ENCODE data around the gene TEX30.

Gene TEX30

GRCh38 chr13:102773441-102774213 lies at the start of gene TEX30:
Gene TEX30 (minus strand): TSS chr13:102773786. CDS start chr13:102770026, 3,760 bp downstream.
- peak within 1 kb of the TSS; percentile 76 to 81 for H3K4me3 ChIP-seq (ENCODE audit: low read depth in 1 of 2, low read length in 2 of 2)
- no peaks in the 10 kb centered on the region for H3K36me3 ChIP-seq (ENCODE audit: insufficient read depth, low read length)
- H3K27me3 ChIP-seq (ENCODE audit: control insufficient read depth in 1 of 2, insufficient read depth in 2 of 2, low read length in 2 of 2) = no peaks in the 10 kb centered on the region
- H3K4me1 ChIP-seq (ENCODE audit: insufficient read depth, low read length) = no peaks in the 10 kb centered on the region
- H3K27ac ChIP-seq (ENCODE audit: low read depth, low read length) = peak within 1 kb of the TSS; percentile 91
- H3K9ac ChIP-seq (ENCODE audit: low read length) = peak within 1 kb of the TSS; percentile 58
- H3K9me3 ChIP-seq (ENCODE audit: low read length) = no peaks in the 10 kb centered on the region

GRCh38 chr13:102817907-102818306 lies 44.3 kb upstream of the TEX30 start:
- H3K27me3 ChIP-seq (ENCODE audit: control insufficient read depth in 1 of 2, insufficient read depth in 2 of 2, low read length in 2 of 2) = no peaks in the 10 kb centered on the region
- peaks cover under 1% of the 10 kb centered on the region for H3K4me1 ChIP-seq (ENCODE audit: insufficient read depth, low read length)
- no peak overlapping the region for H3K27ac ChIP-seq (ENCODE audit: low read depth, low read length)
- H3K9ac ChIP-seq (ENCODE audit: low read length) = no peak overlapping the region
- peaks cover 31% of the 10 kb centered on the region for H3K36me3 ChIP-seq (ENCODE audit: insufficient read depth, low read length)
- H3K4me3 ChIP-seq (ENCODE audit: low read depth in 1 of 2, low read length in 2 of 2) = no peak overlapping the region
- no peaks in the 10 kb centered on the region for H3K9me3 ChIP-seq (ENCODE audit: low read length)

- Histone ChIP-seq H3K27ac (ENCODE audit: low read depth, low read length) (no peak overlapping the region), H3K36me3 (ENCODE audit: insufficient read depth, low read length) (peaks cover 25% of the 10 kb centered on the region), H3K9ac (ENCODE audit: low read length) (no peak overlapping the region), H3K4me3 (ENCODE audit: low read depth in 1 of 2, low read length in 2 of 2) (no peak overlapping the region), H3K9me3 (ENCODE audit: low read length) (no peaks in the 10 kb centered on the region), H3K27me3 (ENCODE audit: control insufficient read depth in 1 of 2, insufficient read depth in 2 of 2, low read length in 2 of 2) (no peaks in the 10 kb centered on the region), H3K4me1 (ENCODE audit: insufficient read depth, low read length) (peaks cover 5% of the 10 kb centered on the region)
Observed at GRCh38 chr13:102817241-102817640, 43.7 kb upstream of the TEX30 start.

- peaks cover 19% of the 10 kb centered on the region for H3K36me3 ChIP-seq (ENCODE audit: insufficient read depth, low read length)
- no peak overlapping the region for H3K4me3 ChIP-seq (ENCODE audit: low read depth in 1 of 2, low read length in 2 of 2)
- no peaks in the 10 kb centered on the region for H3K27me3 ChIP-seq (ENCODE audit: control insufficient read depth in 1 of 2, insufficient read depth in 2 of 2, low read length in 2 of 2)
- H3K9me3 ChIP-seq (ENCODE audit: low read length) = no peaks in the 10 kb centered on the region
- no peak overlapping the region for H3K9ac ChIP-seq (ENCODE audit: low read length)
- no peak overlapping the region for H3K27ac ChIP-seq (ENCODE audit: low read depth, low read length)
- H3K4me1 ChIP-seq (ENCODE audit: insufficient read depth, low read length) = peaks cover 5% of the 10 kb centered on the region
Observed at GRCh38 chr13:102816708-102817107, 43.1 kb upstream of the TEX30 start.

GRCh38 chr13:102815788-102816187 lies 42.2 kb upstream of the TEX30 start:
- Histone ChIP-seq H3K36me3 (ENCODE audit: insufficient read depth, low read length) (peaks cover 23% of the 10 kb centered on the region), H3K4me3 (ENCODE audit: low read depth in 1 of 2, low read length in 2 of 2) (no peak overlapping the region), H3K27me3 (ENCODE audit: control insufficient read depth in 1 of 2, insufficient read depth in 2 of 2, low read length in 2 of 2) (no peaks in the 10 kb centered on the region), H3K4me1 (ENCODE audit: insufficient read depth, low read length) (peaks cover 5% of the 10 kb centered on the region), H3K9me3 (ENCODE audit: low read length) (peaks cover 4% of the 10 kb centered on the region), H3K27ac (ENCODE audit: low read depth, low read length) (no peak overlapping the region), H3K9ac (ENCODE audit: low read length) (no peak overlapping the region)

- no peak overlapping the region for H3K9ac ChIP-seq (ENCODE audit: low read length)
- H3K27me3 ChIP-seq (ENCODE audit: control insufficient read depth in 1 of 2, insufficient read depth in 2 of 2, low read length in 2 of 2) = no peaks in the 10 kb centered on the region
- no peak overlapping the region for H3K4me3 ChIP-seq (ENCODE audit: low read depth in 1 of 2, low read length in 2 of 2)
- H3K4me1 ChIP-seq (ENCODE audit: insufficient read depth, low read length) = peaks cover 5% of the 10 kb centered on the region
- peaks cover 4% of the 10 kb centered on the region for H3K9me3 ChIP-seq (ENCODE audit: low read length)
- H3K27ac ChIP-seq (ENCODE audit: low read depth, low read length) = no peak overlapping the region
- peaks cover 24% of the 10 kb centered on the region for H3K36me3 ChIP-seq (ENCODE audit: insufficient read depth, low read length)
Observed at GRCh38 chr13:102814793-102815192, 41.2 kb upstream of the TEX30 start.

GRCh38 chr13:102814025-102814607 lies 40.5 kb upstream of the TEX30 start:
- Histone ChIP-seq H3K9ac (ENCODE audit: low read length) (no peak overlapping the region), H3K4me3 (ENCODE audit: low read depth in 1 of 2, low read length in 2 of 2) (no peak overlapping the region), H3K36me3 (ENCODE audit: insufficient read depth, low read length) (peaks cover 24% of the 10 kb centered on the region), H3K9me3 (ENCODE audit: low read length) (peaks cover 4% of the 10 kb centered on the region), H3K27ac (ENCODE audit: low read depth, low read length) (no peak overlapping the region), H3K27me3 (ENCODE audit: control insufficient read depth in 1 of 2, insufficient read depth in 2 of 2, low read length in 2 of 2) (no peaks in the 10 kb centered on the region), H3K4me1 (ENCODE audit: insufficient read depth, low read length) (peaks cover 5% of the 10 kb centered on the region)

GRCh38 chr13:102812611-102813287 lies 39.2 kb upstream of the TEX30 start:
- H3K9ac ChIP-seq (ENCODE audit: low read length) = no peak overlapping the region
- H3K4me3 ChIP-seq (ENCODE audit: low read depth in 1 of 2, low read length in 2 of 2) = no peak overlapping the region
- H3K27me3 ChIP-seq (ENCODE audit: control insufficient read depth in 1 of 2, insufficient read depth in 2 of 2, low read length in 2 of 2) = no peaks in the 10 kb centered on the region
- peaks cover 4% of the 10 kb centered on the region for H3K9me3 ChIP-seq (ENCODE audit: low read length)
- peaks cover 17% of the 10 kb centered on the region for H3K36me3 ChIP-seq (ENCODE audit: insufficient read depth, low read length)
- peaks cover 10% of the 10 kb centered on the region for H3K4me1 ChIP-seq (ENCODE audit: insufficient read depth, low read length)
- H3K27ac ChIP-seq (ENCODE audit: low read depth, low read length) = no peak overlapping the region

- Histone ChIP-seq H3K36me3 (ENCODE audit: insufficient read depth, low read length) (peaks cover 6% of the 10 kb centered on the region), H3K9ac (ENCODE audit: low read length) (no peak overlapping the region), H3K4me3 (ENCODE audit: low read depth in 1 of 2, low read length in 2 of 2) (no peak overlapping the region), H3K4me1 (ENCODE audit: insufficient read depth, low read length) (peaks cover 8% of the 10 kb centered on the region), H3K27me3 (ENCODE audit: control insufficient read depth in 1 of 2, insufficient read depth in 2 of 2, low read length in 2 of 2) (no peaks in the 10 kb centered on the region), H3K27ac (ENCODE audit: low read depth, low read length) (no peak overlapping the region), H3K9me3 (ENCODE audit: low read length) (peaks cover 4% of the 10 kb centered on the region)
Observed at GRCh38 chr13:102807699-102808098, 34.1 kb upstream of the TEX30 start.

- Histone ChIP-seq H3K4me1 (ENCODE audit: insufficient read depth, low read length) (peaks cover 5% of the 10 kb centered on the region), H3K27me3 (ENCODE audit: control insufficient read depth in 1 of 2, insufficient read depth in 2 of 2, low read length in 2 of 2) (no peaks in the 10 kb centered on the region), H3K9ac (ENCODE audit: low read length) (no peak overlapping the region), H3K9me3 (ENCODE audit: low read length) (no peaks in the 10 kb centered on the region), H3K36me3 (ENCODE audit: insufficient read depth, low read length) (peaks cover under 1% of the 10 kb centered on the region), H3K4me3 (ENCODE audit: low read depth in 1 of 2, low read length in 2 of 2) (no peak overlapping the region), H3K27ac (ENCODE audit: low read depth, low read length) (no peak overlapping the region)
Observed at GRCh38 chr13:102805680-102806079, 32.1 kb upstream of the TEX30 start.

GRCh38 chr13:102800145-102801041 lies 26.8 kb upstream of the TEX30 start:
- H3K27ac ChIP-seq (ENCODE audit: low read depth, low read length) = peak overlapping the region; percentile 79
- H3K4me1 ChIP-seq (ENCODE audit: insufficient read depth, low read length) = no peaks in the 10 kb centered on the region

More at GRCh38 chr13:102800145-102801041, 26.8 kb upstream of the TEX30 start:
- peak overlapping the region; percentile 88 to 98 for H3K4me3 ChIP-seq (ENCODE audit: low read depth in 1 of 2, low read length in 2 of 2)
- peak overlapping the region; percentile 54 for H3K9ac ChIP-seq (ENCODE audit: low read length)
- no peaks in the 10 kb centered on the region for H3K36me3 ChIP-seq (ENCODE audit: insufficient read depth, low read length)
- no peaks in the 10 kb centered on the region for H3K27me3 ChIP-seq (ENCODE audit: control insufficient read depth in 1 of 2, insufficient read depth in 2 of 2, low read length in 2 of 2)
- no peaks in the 10 kb centered on the region for H3K9me3 ChIP-seq (ENCODE audit: low read length)

Data from muscle layer of colon (tissue), 2 donors.